ENCODE data around the gene UBXN6.

UBXN6 gene

DNA sequence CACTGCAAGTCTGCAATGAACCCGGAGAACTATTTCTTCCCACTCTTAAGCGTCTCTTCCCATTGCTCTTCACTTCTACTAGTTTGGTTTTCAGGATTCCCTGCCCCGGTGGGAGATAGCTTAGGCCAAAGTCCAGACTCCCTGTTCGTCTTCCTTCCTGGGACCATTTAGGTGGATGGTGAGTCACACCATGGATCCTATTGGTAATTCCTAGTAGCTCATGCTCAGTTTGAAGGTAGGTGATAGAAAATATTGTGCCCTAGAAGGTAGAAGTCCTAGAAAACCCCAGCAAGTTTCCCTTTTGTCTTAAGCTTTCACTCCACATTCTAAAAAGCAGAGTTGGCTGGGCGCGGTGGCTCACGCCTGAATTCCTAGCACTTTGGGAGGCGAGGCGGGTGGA is 41.3 kb downstream of the UBXN6 start:
- DNase-seq (ENCODE audit: extremely low read depth, low read depth) = no peak
- TF ChIP-seq, protein P1, sequence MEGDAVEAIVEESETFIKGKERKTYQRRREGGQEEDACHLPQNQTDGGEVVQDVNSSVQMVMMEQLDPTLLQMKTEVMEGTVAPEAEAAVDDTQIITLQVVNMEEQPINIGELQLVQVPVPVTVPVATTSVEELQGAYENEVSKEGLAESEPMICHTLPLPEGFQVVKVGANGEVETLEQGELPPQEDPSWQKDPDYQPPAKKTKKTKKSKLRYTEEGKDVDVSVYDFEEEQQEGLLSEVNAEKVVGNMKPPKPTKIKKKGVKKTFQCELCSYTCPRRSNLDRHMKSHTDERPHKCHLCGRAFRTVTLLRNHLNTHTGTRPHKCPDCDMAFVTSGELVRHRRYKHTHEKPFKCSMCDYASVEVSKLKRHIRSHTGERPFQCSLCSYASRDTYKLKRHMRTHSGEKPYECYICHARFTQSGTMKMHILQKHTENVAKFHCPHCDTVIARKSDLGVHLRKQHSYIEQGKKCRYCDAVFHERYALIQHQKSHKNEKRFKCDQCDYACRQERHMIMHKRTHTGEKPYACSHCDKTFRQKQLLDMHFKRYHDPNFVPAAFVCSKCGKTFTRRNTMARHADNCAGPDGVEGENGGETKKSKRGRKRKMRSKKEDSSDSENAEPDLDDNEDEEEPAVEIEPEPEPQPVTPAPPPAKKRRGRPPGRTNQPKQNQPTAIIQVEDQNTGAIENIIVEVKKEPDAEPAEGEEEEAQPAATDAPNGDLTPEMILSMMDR (IDR thresholded peaks at IDR 0.05; ENCODE audit: low read depth, low read length, missing control alignments) = no peak
- no peak overlapping the region for H3K4me3 ChIP-seq (replicated peaks; ENCODE audit: low read depth, low read length)

DNA sequence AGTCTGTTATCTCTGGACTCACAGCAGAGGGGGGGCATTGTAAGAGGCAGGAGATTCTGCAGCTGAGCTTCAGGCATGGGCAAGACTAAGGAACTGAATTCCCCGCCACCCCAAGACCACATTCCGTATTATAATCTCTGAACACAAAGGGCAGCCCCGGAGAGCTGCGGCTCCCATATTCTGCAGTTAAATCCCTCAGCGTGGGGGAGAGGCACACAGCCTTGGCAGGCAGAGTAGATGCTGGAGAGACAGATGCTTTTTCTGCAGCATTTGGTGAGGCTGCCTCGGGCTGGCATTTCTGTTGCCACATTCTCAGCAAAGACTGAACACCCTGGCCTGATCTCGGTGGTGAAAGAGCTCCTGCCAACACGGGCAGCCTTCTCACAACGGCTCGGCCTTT is 42.2 kb downstream of the UBXN6 start:
- H3K4me3 ChIP-seq (replicated peaks; ENCODE audit: low read depth, low read length) = no peak overlapping the region
- TF ChIP-seq, protein P1 (IDR thresholded peaks at IDR 0.05; ENCODE audit: low read depth, low read length, missing control alignments) = no peak
- DNase-seq (ENCODE audit: extremely low read depth, low read depth) = no peak

DNA sequence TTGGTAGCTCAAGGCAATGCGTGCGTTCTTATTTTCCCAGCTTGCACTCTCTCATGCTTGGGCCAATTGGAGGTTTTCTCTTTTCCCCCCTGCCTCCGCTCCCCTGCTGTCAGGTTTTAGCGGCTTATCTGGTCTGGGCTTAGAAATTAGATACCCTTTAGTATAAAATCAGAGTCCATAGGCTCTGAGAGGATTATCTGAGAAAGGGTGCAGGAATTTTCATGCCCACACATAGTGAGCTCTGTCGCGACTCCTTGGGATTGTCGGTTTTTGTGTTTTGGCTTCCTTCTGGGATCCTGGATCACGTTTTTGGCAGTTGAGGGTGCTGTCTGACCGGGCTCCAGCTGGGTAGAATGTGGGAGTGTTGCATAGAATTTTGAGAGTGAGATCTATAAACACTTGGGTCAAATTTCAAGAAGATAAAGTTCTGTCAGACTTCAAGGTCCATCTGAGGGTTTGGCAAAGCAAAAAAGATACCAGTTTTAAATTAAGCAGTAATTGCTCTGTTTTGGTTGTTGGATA is 42.7 kb downstream of the UBXN6 start:
- no peak for DNase-seq (ENCODE audit: extremely low read depth, low read depth)
- H3K4me3 ChIP-seq (replicated peaks; ENCODE audit: low read depth, low read length) = no peak overlapping the region
- TF ChIP-seq, protein P1 (IDR thresholded peaks at IDR 0.05; ENCODE audit: low read depth, low read length, missing control alignments) = no peak

DNA sequence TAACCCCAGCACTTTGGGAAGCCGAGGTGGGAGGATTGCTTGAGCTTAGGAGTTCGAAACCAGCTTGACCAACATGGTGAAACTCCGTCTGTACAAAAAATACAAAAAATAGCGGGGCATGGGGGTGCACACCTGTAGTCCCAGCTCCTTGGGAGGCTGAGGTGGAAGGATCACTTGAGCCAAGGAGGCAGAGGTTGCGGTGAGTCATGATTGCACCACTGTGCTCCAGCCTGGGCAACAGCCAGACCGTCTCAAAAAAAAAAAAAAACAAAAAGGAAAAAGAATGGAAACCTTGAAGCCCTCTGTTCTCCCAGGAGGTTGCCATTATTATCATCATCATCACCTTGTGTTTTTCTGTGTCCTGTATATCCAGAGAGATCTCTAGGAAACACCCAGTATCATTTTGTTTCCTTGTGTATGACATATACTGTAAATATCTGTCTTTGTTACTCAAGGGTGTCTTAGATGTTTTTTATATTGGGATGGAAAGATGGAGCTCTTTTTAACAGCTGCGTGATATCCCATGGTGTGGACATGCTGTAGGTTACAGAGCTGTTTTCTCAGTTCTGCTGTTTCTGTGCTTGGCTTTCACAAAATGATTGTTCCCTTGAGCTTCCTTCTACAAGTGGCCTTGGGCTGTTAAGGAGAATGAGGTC is 43.3 kb downstream of the UBXN6 start:
- TF ChIP-seq, protein P1 (IDR thresholded peaks at IDR 0.05; ENCODE audit: low read depth, low read length, missing control alignments) = no peak
- no peak overlapping the region for H3K4me3 ChIP-seq (replicated peaks; ENCODE audit: low read depth, low read length)
- DNase-seq (ENCODE audit: extremely low read depth, low read depth) = no peak

DNA sequence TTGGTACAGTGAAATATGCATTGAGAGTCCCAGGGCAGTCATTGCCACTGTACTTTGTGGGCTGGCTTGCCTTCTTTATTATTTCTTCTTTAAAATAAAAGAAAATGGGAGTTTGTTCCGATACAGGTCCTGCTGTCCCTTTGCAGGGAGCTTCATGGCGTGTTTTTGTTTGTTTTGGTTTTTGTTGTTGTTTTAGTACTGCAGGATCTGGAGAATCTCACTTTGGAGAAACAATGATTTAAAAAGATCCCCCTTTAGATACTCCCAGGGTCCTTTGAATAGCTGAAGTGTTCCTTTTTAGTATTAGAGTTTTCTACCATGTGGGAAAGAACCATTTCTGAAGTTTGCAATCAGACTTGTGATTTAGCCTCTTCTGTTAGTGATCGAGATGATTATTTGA is 44.0 kb downstream of the UBXN6 start:
- DNase-seq (ENCODE audit: extremely low read depth, low read depth) = no peak
- TF ChIP-seq, protein P1 (IDR thresholded peaks at IDR 0.05; ENCODE audit: low read depth, low read length, missing control alignments) = no peak

GRCh38 chr19:4409123-4409933 is 48.3 kb downstream of the UBXN6 start:
- TF ChIP-seq, protein P1 (IDR thresholded peaks at IDR 0.05; ENCODE audit: low read depth, low read length, missing control alignments) = no peak
- DNase-seq (ENCODE audit: extremely low read depth, low read depth) = no peak
- no peak overlapping the region for H3K4me3 ChIP-seq (replicated peaks; ENCODE audit: low read depth, low read length)

More for the DNA sequence above, 44.0 kb downstream of the UBXN6 start:
- no peak overlapping the region for H3K4me3 ChIP-seq (replicated peaks; ENCODE audit: low read depth, low read length)

Data from HFF-Myc (cell line).